ENCODE data around the gene RFX7.

RFX7 gene

DNA sequence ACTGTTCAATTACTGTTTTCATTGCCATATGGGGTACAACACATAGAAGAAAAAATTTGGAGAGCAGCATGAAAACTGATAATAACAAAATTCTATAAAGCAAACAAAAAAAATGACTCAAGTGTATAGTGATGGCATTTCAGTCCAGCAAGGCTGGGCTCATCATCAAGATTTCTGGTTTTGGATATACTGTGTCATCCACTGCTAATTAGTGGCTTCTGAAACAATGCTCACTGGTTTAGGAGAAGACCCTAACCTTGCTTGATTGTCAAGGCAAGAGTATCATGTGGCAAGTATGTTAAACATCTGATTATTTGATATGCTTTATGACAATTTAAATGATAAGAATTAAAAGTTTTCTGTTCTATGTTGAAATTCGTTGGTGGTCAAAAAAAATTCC, 96.9 kb downstream of the RFX7 start:
- no peak for TF ChIP-seq FOXP2 (optimal IDR thresholded peaks at IDR 0.05; ENCODE audit: borderline replicate concordance, extremely low read depth, extremely low read length, insufficient read depth)
- TF ChIP-seq REST (IDR thresholded peaks at IDR 0.05; ENCODE audit: insufficient read depth in 1 of 2, low read depth in 2 of 2, low read length in 2 of 2), result no peak

DNA sequence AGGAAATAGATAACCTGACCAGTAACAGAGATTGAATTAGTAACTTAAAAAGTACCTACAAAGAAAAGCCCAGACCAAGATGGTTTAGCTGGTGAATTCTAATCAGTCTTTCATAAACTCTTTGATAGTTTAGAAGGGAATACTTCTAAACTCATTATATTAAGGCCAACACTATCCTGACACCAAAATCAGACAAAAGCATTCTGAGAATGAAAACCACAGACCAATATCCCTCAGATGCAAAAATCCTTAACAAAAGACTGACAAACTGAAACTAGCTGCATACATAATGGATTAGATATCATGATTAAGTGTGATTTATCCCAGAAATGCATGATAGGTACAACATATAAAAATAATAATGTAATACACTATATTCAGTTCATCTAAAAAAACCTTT, 115.6 kb downstream of the RFX7 start:
- no peak for TF ChIP-seq POLR2AphosphoS5 (IDR thresholded peaks at IDR 0.05; ENCODE audit: low read depth, low read length)

DNA sequence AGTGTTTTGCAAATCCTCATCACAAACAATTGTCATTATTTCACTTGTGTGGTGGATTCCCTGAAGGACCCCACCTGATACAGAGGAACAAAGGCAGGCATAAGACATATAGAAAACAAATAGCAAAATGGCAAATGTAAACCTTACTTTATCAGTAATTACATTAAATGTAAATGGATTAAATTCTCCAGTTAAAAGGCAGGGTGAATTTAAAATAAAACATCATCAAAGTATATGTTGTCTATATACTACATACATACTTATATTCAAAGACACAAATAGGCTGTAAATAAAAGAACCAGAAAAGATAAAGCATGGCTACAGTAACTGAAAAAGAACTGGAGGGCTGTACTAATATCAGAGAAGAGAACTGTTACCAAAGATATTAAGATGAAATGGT, 117.3 kb downstream of the RFX7 start:
- no peak for TF ChIP-seq POLR2AphosphoS5 (IDR thresholded peaks at IDR 0.05; ENCODE audit: low read depth, low read length)
- no peak for TF ChIP-seq FOXP2 (optimal IDR thresholded peaks at IDR 0.05; ENCODE audit: borderline replicate concordance, extremely low read depth, extremely low read length, insufficient read depth)
- TF ChIP-seq TAF1 (IDR thresholded peaks at IDR 0.05; ENCODE audit: borderline replicate concordance, insufficient read depth, low read length), result no peak
- no peak for TF ChIP-seq REST (IDR thresholded peaks at IDR 0.05; ENCODE audit: insufficient read depth in 1 of 2, low read depth in 2 of 2, low read length in 2 of 2)
- TF ChIP-seq SIN3A (IDR thresholded peaks at IDR 0.05; ENCODE audit: borderline replicate concordance, insufficient read depth, low read length), result no peak

DNA sequence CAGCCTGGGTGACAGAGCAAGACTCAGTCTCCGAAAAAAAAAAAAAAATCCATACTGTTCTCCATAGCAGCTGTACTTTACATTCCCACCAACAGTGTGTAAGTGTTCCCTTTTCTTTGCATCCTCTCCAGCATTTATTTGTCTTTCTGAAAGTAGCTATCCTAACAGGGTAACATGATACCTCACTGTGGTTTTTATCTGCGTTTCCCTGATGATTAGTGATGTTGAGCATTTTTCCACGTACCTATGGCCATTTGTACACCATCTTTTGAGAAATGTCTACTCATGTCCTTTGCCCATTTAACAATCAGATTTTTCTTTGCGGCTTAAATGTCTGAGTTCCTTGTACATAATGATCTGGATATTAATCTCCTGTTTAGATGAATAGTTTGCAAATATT, 119.3 kb downstream of the RFX7 start:
- no peak for TF ChIP-seq TAF1 (IDR thresholded peaks at IDR 0.05; ENCODE audit: borderline replicate concordance, insufficient read depth, low read length)
- no peak for TF ChIP-seq POLR2AphosphoS5 (IDR thresholded peaks at IDR 0.05; ENCODE audit: low read depth, low read length)
- no peak for TF ChIP-seq REST (IDR thresholded peaks at IDR 0.05; ENCODE audit: insufficient read depth in 1 of 2, low read depth in 2 of 2, low read length in 2 of 2)
- TF ChIP-seq FOXP2 (optimal IDR thresholded peaks at IDR 0.05; ENCODE audit: borderline replicate concordance, extremely low read depth, extremely low read length, insufficient read depth), result no peak

DNA sequence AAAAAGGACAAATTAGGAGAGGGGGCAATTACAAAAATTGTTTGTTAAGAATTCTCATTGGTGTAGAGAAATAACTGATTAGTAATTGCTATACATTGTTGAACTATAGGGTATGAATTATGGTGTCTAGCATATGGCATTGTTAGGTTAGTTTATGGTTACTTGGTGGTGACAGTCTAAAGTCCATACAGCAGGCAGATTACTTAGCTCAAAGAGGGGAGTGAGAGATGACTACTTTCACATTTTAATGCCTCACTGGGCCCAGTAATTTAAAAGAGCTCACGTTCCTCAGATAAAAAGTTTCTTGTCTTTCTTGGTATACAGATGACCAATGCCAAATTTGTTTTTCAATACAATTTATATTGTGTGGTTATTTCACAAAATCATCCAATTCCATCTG, 137.8 kb downstream of the RFX7 start:
- TF ChIP-seq SIN3A (IDR thresholded peaks at IDR 0.05; ENCODE audit: borderline replicate concordance, insufficient read depth, low read length) (no peak), TAF1 (IDR thresholded peaks at IDR 0.05; ENCODE audit: borderline replicate concordance, insufficient read depth, low read length) (no peak), REST (IDR thresholded peaks at IDR 0.05; ENCODE audit: insufficient read depth in 1 of 2, low read depth in 2 of 2, low read length in 2 of 2) (no peak), FOXP2 (optimal IDR thresholded peaks at IDR 0.05; ENCODE audit: borderline replicate concordance, extremely low read depth, extremely low read length, insufficient read depth) (no peak), POLR2AphosphoS5 (IDR thresholded peaks at IDR 0.05; ENCODE audit: low read depth, low read length) (no peak)

GRCh38 chr15:56102441-56102840, 141.2 kb downstream of the RFX7 start:
- TF ChIP-seq REST (IDR thresholded peaks at IDR 0.05; ENCODE audit: insufficient read depth in 1 of 2, low read depth in 2 of 2, low read length in 2 of 2), result no peak
- no peak for TF ChIP-seq POLR2AphosphoS5 (IDR thresholded peaks at IDR 0.05; ENCODE audit: low read depth, low read length)
- TF ChIP-seq TAF1 (IDR thresholded peaks at IDR 0.05; ENCODE audit: borderline replicate concordance, insufficient read depth, low read length), result no peak
- TF ChIP-seq SIN3A (IDR thresholded peaks at IDR 0.05; ENCODE audit: borderline replicate concordance, insufficient read depth, low read length), result no peak
- TF ChIP-seq FOXP2 (optimal IDR thresholded peaks at IDR 0.05; ENCODE audit: borderline replicate concordance, extremely low read depth, extremely low read length, insufficient read depth), result no peak
